Retina (tissue), 1 donor: Measurements from ENCODE around the gene SHROOM3.
"Not testable (repeated sequence)": the region's sequence is repeated elsewhere in the genome, so short reads cannot be mapped to it uniquely, and the experiment has no call there.

ENCODE experiments used
- DNase-seq: peaks from one replicate; pipeline ENCODE4 v3.0.0-alpha.2; 2016

Gene SHROOM3

GRCh38 chr4:76434901-76435527, at the start of gene SHROOM3:
SHROOM3 (plus strand) TSS chr4:76435229; CDS start chr4:76436053, 824 bp downstream.
- DNase-seq, result peak; percentile 78

DNA sequence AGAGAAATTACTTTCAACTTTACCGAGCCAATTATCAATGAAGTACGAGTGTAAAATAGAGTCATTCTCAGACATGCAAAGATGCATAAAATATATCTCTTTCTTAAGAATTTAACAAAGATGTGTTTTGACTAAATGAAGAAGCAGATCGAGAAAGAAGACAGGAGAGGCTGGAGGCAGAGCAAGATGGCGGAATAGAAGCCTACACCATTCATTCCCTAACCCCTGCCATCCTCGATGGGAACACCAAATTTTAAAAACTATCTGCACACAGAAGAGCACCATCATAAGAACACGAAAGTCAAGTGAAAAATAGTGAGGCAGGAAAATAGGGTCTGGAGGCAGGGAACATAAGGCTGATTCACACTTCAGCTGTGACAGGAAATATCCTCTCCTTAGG, 49.1 kb upstream of the SHROOM3 start:
- DNase-seq, result no peak

- no peak for DNase-seq
These were observed 48.3 kb upstream of the SHROOM3 start for GRCh38 chr4:76386566-76387305.

DNA sequence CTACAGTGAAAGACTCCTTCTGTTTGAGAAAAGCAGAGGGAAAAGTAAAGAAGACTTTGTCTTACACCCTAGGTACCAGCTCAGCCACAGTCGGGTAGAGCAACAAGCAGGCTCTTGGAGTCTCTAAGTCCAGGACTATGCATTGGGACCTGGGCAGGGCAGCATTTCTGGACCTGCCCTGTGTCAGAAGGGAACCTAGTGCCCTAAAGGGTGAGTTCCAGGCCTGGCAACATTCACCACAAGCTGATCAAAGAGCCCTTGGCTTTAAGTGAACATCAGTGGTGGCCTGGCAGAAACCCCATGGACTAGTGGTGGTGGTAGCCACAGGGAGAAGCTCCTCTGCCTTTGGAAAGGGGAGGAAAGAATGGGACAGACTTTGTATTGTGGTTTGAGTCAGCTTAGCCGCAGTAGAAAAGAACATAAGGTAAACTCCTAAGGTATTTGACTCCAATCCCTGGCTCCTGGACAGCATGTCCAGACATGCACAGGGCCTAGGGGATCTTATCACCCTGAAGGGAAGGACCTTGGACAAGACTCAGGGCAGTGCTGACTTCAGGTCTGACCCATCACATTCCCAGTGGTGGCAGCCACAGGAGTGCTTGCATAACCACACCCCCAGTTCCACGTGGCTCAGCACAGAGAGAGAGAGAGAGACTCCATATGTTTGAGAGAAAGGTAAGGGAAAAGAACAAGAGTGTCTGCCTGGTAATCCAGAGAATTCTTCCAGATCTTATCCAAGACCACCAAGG, 46.7 kb upstream of the SHROOM3 start:
- DNase-seq, result no peak

DNA sequence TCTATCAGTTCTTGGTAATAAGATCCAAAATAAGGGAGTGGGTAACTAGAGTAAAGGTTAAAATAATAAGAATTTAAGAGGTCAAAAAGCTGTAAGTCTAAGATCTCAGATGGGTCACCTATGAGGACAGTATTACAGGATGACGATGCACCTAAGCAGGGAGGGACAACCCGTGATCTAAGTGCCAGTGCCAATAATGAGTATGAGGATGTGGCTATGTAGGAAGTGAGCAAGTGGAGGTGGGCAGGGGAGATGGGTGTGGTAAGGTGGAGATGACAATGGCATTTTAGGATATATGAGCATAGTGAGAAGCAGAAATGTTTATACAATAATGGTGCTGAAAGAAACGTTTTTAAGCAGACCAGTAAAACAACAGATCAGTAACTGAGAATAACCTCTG, 33.4 kb upstream of the SHROOM3 start:
- no peak for DNase-seq

DNA sequence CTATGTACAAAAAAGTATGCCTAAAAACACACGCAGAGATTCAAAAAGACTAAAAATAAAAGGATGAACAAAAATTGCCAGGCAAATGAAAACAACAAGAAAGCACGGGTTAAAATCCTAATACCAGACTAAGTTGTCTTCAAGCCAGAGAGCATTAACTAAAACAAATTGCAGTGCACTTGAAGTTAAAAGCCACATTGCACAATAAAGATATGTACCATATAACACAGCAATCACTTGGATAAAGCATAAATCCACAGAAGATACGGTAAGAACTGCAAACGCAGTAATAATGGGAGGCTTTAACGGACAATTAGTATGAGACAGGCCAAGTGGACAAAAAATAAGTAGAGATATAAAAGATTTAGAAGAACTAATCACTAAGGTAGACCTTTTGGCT, 28.9 kb upstream of the SHROOM3 start:
- DNase-seq, result no peak

- DNase-seq, result no peak
These were observed 27.4 kb upstream of the SHROOM3 start for GRCh38 chr4:76407440-76408119.

GRCh38 chr4:76410636-76411035, 24.4 kb upstream of the SHROOM3 start:
- DNase-seq, result no peak

- peak; percentile 79 for DNase-seq
These were observed 14.8 kb upstream of the SHROOM3 start for GRCh38 chr4:76420188-76420761.

DNA sequence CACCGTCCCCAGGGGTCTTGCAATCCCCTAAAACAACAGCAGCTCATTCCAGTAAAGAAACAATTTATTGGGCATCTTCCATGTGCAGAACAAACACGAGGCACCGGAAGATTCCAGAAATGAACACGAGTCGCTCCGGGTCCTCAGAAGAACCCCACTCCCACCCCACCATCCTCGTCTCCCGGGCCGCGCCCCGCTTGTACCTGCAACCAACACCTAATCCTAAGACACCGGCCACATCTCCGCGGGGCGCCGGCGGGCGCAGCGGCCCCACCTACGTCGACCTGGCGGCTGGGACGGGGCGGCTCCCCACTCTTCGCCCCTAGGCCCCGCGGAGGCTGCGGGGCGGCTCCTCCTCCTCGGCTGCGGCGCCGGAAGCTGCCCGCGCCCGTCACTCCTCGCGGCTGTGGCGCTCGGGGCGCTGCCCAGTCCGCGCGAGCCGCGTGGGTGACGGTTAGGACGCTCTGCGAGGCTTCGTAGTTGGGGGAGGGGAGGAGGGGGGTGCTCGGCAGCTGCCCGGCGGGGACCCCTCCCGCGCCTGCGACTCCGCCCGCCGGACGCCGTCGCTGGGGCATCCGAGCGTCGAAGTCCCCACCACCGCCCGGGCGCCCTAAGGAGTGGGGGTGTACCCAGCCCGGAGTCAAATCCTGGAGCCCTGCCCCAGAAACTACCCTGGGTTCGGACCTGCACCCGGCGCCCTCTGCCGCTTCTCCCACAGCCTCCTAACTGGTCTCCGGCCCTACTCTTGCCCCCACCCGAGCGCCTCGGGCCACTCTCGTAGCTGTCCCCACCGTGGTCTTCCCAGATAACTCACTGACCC, 14.1 kb upstream of the SHROOM3 start, which contains the start of gene CCDC158:
Gene CCDC158 (minus strand): TSS at position 380 of the 820 bp plus-strand sequence. CDS start 17,934 bp downstream, outside the sequence.
- peak; percentile 80 for DNase-seq

DNA sequence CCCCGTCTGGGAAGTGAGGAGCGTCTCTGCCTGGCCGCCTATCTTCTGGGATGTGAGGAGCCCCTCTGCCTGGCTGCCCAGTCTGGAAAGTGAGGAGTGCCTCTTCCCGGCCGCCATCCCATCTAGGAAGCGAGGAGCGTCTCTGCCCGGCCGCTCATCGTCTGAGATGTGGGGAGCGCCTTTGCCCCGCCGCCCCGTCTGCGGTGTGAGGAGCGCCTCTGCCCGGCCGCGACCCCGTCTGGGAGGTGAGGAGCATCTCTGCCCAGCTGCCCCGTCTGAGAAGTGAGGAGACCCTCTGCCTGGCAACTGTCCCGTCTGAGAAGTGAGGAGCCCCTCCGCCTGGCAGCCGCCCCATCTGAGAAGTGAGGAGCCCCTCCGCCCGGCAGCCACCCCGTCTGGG, 11.9 kb upstream of the SHROOM3 start:
- not testable (repeated sequence) for DNase-seq

DNA sequence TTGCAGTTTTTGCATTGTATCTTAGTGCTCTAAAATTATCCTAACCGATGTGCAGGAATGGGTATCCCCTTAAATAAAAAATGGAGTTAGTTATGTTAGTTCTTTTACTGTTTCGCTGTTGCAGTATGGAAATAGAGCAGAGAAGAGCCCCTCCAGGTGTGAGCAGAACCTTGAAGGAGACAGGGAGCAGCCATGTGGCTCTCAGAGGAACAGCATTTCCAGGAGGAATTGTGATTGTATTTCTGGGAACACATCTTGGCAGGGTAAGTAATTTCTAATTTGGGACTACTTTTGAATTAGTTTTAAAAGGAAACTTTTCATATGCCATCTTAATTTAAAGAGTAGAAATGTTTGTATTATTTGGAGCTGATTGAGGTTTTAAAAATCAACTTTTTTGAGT, 8.8 kb upstream of the SHROOM3 start:
- DNase-seq, result no peak

- no peak for DNase-seq
These were observed 5.4 kb upstream of the SHROOM3 start for GRCh38 chr4:76429636-76430035.

DNA sequence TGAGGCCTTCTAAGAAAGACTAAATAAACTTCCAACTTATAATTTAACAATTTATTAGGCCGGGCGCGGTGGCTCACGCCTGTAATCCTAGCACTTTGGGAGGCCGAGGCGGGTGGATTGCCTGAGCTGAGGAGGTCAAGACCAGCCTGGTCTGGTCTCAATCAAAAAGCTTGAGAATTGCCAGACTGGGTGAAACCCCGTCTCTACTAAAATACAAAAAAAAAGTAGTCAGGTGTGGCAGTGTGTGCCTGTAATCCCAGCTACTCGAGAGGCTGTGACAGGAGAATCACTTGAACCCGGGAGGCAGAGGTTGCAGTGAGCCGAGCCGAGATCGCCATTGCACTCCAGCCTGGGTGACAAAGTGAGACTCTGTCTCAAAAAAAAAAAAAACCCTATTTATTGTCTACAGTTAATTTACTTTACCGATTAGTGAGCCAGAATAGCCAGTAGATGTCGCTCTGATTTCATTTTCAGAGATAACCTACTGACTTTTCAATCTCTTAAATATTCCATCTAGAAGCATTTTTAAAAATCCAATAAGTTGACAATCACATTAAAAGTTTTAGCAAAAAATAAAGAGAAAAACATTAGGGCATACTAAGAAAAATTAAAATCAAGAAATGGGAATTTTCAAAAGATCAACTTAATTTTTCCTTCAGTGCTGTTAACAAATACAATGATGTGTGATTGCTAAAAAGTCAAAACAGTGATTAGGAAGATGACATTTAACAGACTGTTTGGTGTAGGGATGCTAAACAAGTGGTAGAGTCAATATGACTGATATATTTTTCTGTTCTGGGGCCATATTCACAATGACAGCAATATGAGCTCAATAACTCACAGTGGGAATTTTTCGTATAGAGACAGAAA, 4.3 kb upstream of the SHROOM3 start:
- DNase-seq, result peak; percentile 60

DNA sequence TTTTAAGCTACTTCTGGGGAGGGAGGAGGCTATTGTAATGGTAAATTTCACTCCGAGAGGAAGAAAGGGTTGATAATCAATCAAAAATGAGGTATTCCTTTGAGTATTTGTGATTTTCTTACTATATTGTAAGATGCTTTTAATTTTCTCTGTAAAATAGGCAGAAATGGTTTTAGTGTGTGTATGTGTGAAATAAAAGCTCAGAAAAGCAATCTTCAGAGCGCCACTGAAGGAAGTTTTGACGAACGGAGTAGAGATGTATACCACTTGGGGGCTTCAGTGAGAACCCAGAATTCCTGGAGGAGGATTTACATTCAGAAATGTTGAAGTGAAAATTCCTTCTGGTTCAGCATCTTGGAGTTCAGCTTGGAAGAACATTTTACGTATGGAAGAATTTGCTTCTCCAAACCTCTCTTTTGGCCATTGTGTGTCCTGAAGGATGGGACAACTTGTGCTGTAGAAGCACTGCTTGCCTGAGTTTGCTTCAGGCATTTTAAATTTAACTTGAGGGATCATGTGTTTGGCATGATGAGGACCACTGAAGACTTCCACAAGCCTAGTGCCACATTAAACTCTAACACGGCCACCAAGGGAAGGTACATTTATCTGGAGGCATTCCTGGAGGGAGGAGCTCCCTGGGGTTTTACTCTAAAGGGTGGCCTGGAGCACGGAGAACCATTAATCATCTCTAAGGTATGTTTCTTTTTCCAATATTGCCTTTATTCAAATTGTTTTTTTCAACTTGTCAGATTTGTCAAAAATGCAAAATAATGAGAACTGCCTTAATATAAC, 695 bp downstream of the SHROOM3 start:
- DNase-seq, result peak; percentile 69

DNA sequence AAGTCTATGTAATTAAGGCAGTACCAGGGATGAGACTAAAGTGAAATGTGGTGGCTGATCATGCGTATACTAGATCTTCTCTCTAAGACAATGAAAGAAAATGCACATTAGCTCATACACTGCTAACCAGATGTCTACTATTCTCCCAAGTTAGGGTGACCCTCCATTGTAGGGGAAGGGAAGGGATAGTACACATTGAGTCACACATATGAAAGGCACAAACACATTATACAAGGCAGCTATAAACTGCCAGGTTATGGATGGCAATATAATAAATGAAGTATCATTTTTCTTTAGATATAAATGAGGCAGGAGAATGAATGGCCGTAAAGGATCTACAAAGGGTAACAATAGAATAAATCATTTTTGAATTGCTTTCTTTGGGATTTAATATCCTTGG, 4.5 kb downstream of the SHROOM3 start:
- DNase-seq, result no peak

GRCh38 chr4:76441881-76442280, 6.9 kb downstream of the SHROOM3 start:
- no peak for DNase-seq

GRCh38 chr4:76442807-76443206, 7.8 kb downstream of the SHROOM3 start:
- no peak for DNase-seq

GRCh38 chr4:76443376-76443775, 8.3 kb downstream of the SHROOM3 start:
- DNase-seq, result no peak

GRCh38 chr4:76445911-76446310, 10.9 kb downstream of the SHROOM3 start:
- no peak for DNase-seq
